ENCODE data around the gene MED13L.
A peak's percentile ranks its signal among the peaks of the same experiment; 100 is the strongest.

The MED13L gene

GRCh38 chr12:116076399-116076798 is 201.1 kb downstream of the MED13L start:
- FAIRE-seq: no peak

- FAIRE-seq: no peak
Observed at GRCh38 chr12:116074686-116075085, 202.8 kb downstream of the MED13L start.

- no peak for FAIRE-seq
Observed at GRCh38 chr12:116071555-116072230, 205.8 kb downstream of the MED13L start.

DNA sequence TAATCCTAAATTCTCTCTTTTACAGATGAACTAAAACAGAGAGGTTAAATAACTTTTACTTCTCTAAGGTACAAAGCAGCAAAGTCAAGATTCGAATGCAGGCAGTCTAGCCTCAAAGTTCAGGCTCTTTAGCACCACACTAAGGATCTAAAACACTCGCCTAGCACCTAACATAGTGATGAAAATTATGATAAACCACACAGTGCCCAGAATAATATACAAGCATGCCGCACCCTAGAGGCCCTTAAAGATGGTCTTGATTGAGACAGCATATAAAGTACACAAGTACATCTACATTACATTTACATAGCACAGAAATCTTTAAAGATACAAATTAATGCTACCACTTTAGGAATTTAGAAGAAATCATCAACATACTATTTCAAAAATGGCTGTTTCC is 207.0 kb downstream of the MED13L start:
- no peak for FAIRE-seq

GRCh38 chr12:116069943-116070342 is 207.6 kb downstream of the MED13L start:
- FAIRE-seq: no peak

DNA sequence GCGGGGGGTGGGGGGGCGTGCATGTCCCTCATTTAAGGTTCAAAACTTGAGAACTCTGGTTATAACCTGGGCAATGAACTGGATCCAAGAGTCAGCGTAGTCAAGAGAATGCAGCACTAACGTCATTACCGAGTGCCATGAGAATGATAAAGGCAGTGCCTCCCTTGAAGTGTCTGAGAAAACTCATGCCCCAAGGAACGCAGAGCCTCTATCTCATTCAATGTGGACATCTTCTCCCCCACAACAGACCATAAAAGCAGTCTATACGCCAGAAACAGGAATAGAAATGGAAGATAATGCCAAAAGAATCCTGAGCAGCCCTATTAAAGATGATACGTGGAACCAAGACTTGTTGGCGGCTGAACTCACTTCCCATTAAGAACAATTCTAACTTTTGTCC is 208.6 kb downstream of the MED13L start:
- FAIRE-seq: no peak

DNA sequence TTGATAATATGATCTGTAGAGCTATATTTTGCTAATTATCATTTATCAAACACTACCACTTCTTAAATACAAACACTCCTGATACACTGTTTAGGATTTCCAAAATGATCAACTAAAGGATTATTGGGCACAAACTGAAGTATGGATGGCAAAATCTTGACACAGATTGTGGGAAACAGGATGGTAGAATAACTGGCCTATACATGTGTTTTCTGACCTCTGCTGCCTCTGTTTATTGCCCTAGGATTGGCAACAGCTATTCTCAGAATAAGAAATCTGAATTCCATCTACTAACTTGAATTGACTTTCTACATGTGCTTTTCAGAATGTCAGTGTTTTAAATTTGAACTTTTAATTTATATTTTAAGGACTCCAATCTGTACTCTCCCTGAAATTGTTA is 209.1 kb downstream of the MED13L start:
- no peak for FAIRE-seq

GRCh38 chr12:116067892-116068291 is 209.6 kb downstream of the MED13L start:
- FAIRE-seq: no peak

GRCh38 chr12:116066381-116067230 is 210.9 kb downstream of the MED13L start:
- peak; percentile 78 for FAIRE-seq

- FAIRE-seq: no peak
Observed at GRCh38 chr12:116065606-116066005, 211.9 kb downstream of the MED13L start.

- FAIRE-seq: no peak
Observed at GRCh38 chr12:116064493-116064892, 213.0 kb downstream of the MED13L start.

DNA sequence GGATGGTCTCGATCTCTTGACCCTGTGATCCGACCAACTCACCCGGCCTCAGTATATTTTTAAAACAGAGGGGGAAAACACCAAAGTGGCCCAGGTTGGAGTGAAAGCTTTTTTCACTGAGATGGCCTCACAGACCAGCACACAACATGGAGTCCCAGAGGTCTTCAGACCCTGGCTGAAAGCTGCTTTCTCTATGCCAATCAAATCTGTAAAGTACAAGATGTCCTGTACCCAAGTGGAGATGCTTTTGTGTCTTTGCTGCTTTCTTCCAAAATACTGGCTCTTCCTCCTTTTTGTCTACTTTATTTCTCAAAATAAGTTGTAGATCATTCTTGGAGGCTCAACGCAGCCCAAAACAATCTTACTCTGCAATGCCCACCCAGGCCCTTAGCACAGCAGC is 214.8 kb downstream of the MED13L start:
- FAIRE-seq: no peak

GRCh38 chr12:116060764-116061163 is 216.7 kb downstream of the MED13L start:
- no peak for FAIRE-seq

DNA sequence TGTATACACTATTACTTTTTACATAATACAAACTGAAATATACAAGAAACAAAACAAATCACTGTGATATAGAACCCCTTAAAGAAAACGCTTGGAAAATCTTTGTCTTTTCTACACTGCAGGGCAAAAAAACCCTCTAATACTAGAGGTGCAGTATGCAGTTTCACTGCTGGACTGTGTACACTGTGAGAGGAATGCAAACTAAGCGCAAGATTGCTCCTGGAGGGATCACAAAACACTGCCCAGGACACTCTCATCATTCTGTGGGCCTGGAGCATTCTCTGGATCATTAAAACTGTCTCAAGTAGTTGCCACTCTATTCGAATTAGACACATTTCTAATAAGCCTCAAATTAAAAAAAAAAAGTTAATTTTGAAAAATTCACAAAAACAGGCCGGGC is 217.6 kb downstream of the MED13L start:
- no peak for FAIRE-seq

DNA sequence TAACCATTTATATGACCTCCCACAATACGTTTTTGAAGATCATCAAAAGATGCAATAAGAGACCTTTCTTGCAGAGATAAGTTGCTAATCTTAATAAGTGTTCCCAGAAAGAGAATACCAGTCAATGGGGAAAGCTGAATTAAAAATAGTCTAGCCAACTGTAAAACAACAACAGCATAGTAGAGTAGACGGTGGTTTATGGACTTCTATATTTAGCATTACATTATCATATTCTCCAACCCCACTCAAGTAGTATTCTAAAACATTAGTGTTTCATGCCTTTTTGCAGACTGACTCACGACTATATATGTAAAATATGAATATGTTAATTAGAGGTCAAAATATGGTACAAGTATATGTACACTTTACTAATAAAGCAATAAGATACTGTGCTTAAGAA is 218.9 kb downstream of the MED13L start:
- no peak for FAIRE-seq

GRCh38 chr12:116057356-116057755 is 220.1 kb downstream of the MED13L start:
- FAIRE-seq: no peak

GRCh38 chr12:116055895-116056607 is 221.4 kb downstream of the MED13L start:
- no peak for FAIRE-seq

- FAIRE-seq: no peak
Observed at GRCh38 chr12:116054280-116054679, 223.2 kb downstream of the MED13L start.

DNA sequence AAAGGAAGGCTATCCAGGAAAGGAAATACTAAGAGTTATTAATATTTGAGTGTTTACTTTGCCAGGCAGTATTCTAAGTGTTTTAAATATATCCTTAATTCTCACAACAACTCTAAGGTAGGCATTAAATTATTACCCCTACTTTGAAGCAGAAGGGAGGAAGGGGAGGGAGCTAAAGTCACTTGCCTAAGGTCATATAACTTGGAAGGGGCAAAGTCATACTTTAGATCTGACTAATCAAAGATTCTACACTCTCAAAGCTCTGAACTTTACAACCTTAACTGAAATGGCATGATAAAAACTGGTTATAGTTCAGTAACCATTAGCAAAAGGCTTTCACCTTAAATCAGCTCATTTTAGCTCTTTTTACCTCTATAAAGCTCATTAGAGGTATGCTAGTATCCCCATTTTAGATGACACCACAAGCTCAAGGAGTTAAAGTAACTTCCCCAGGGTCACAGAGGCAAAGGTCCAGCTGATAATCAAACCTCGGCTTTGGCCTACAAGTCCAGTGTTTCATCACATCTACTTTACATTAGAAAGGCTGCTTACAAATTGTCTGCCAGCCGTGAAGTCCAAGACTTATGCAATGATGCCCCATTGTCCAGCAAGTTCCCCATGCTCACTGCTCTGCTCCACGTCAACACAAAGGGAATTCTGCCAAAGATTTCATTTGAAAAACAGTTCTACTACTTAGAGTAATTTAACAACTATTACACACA is 223.9 kb downstream of the MED13L start:
- no peak for FAIRE-seq

- FAIRE-seq: no peak
Observed at GRCh38 chr12:116050275-116050674, 227.2 kb downstream of the MED13L start.

- FAIRE-seq: no peak
Observed at GRCh38 chr12:116048879-116049278, 228.6 kb downstream of the MED13L start.

- FAIRE-seq: no peak
Observed at GRCh38 chr12:116046039-116046438, 231.5 kb downstream of the MED13L start.

DNA sequence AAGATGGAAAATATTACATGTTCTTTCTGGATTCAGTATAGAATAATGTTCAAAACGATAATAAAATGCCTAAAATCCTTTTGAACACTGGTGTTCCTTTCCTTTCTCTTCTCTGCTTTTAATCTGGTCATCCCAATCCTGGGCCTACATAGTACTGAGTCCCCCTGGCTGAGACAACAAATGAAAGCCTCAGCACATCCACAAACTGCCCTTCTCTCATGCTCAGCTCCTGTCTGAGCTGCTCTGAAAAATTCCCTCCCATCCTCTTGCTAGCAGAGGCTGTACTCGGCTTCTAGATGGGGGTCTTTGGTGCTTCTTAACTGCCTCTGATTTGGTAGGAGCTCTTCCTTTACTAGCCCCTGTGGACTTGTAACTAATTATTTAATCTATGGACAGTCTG is 232.3 kb downstream of the MED13L start:
- no peak for FAIRE-seq

All from A204.1 (cell line).